Measurements from ENCODE around the gene ZFX.
"Not testable (repeated sequence)": the region's sequence is repeated elsewhere in the genome, so short reads cannot be mapped to it uniquely, and the experiment has no call there.

ZFX gene

DNA sequence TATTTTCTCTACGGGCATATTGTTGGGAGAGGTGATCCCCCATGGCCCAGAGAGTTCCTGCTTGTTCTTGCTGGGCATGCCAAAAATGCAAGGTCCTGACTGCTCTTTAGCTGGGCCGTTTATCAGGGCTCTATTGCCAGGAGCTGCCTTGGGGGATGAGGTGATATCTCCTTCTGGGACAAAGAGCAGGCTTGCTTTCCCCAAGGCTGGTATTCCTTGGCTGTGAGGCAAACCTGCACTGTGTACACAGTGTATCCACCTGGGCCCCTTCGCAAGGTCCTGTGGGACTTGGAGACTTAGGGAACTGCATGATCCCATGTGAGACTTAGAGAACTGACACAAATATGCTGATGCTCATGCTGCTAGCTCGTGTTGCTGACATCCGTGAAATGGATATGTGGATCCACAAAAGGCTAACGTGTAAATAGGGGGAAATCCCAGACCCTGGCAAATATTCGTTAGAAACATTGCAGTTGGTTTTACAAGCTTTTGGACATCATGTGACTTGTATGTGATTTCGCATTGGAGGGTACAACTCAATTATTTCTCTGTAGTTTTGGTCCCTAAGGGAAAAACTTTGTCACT, 24.4 kb upstream of the ZFX start:
- no peaks in the 10 kb centered on the region for H3F3A ChIP-seq (ENCODE audit: low read depth)
- TF ChIP-seq, protein P1, sequence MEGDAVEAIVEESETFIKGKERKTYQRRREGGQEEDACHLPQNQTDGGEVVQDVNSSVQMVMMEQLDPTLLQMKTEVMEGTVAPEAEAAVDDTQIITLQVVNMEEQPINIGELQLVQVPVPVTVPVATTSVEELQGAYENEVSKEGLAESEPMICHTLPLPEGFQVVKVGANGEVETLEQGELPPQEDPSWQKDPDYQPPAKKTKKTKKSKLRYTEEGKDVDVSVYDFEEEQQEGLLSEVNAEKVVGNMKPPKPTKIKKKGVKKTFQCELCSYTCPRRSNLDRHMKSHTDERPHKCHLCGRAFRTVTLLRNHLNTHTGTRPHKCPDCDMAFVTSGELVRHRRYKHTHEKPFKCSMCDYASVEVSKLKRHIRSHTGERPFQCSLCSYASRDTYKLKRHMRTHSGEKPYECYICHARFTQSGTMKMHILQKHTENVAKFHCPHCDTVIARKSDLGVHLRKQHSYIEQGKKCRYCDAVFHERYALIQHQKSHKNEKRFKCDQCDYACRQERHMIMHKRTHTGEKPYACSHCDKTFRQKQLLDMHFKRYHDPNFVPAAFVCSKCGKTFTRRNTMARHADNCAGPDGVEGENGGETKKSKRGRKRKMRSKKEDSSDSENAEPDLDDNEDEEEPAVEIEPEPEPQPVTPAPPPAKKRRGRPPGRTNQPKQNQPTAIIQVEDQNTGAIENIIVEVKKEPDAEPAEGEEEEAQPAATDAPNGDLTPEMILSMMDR (conservative IDR thresholded peaks at IDR 0.05; ENCODE audit: low read length), result no peak
- no peak for TF ChIP-seq EZH2phosphoT487 (IDR thresholded peaks at IDR 0.05; ENCODE audit: borderline replicate concordance)
- H3K4me2 ChIP-seq (ENCODE audit: low read depth, low read length, poor library complexity, severe bottlenecking), result no peak overlapping the region
- H3K9ac ChIP-seq (ENCODE audit: low read depth, low read length, poor library complexity, severe bottlenecking), result no peak overlapping the region
- no peaks in the 10 kb centered on the region for H3K27me3 ChIP-seq (ENCODE audit: insufficient read depth, low read length, poor library complexity, severe bottlenecking)
- no peak overlapping the region for H2AFZ ChIP-seq (ENCODE audit: low read length)
- no peaks in the 10 kb centered on the region for H3K9me2 ChIP-seq (replicated peaks; ENCODE audit: low read depth, low read length)
- no peaks in the 10 kb centered on the region for H4K20me1 ChIP-seq (ENCODE audit: insufficient read depth, low read length, poor library complexity, severe bottlenecking)
- H3K4me3 ChIP-seq (ENCODE audit: low read length, poor library complexity, severe bottlenecking), result no peak overlapping the region
- H3K79me2 ChIP-seq (ENCODE audit: insufficient read depth, low read length), result no peaks in the 10 kb centered on the region
- no peaks in the 10 kb centered on the region for H3K36me3 ChIP-seq (ENCODE audit: insufficient read depth, low read length)
- H3K9me3 ChIP-seq (ENCODE audit: insufficient read depth, low read depth, low read length), result no peaks in the 10 kb centered on the region
- H3K4me1 ChIP-seq (ENCODE audit: insufficient read depth, low read length, poor library complexity, severe bottlenecking), result no peaks in the 10 kb centered on the region

DNA sequence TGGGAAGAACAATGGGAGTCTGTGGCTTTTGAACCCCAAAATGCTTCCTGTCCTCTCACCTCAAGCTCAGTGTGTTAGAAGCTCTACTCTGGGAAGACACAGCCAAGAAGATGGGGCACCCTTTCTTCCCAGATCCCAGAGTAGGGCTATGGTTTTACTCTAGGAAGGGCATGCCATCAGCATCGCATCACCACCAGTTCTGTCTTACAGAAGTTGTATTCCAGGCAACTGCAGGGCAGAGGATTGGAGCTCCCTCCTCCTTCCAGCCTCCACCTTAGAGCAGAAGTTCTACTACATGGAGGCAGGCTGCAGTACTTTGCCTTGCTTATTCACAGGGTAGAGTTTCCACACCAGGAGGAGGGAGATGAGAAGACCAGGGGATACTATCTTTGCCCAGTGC, 18.1 kb upstream of the ZFX start:
- TF ChIP-seq EZH2phosphoT487 (IDR thresholded peaks at IDR 0.05; ENCODE audit: borderline replicate concordance), result no peak
- TF ChIP-seq, protein P1 (conservative IDR thresholded peaks at IDR 0.05; ENCODE audit: low read length), result no peak
- no peaks in the 10 kb centered on the region for H3K36me3 ChIP-seq (ENCODE audit: insufficient read depth, low read length)
- no peak overlapping the region for H3K4me2 ChIP-seq (ENCODE audit: low read depth, low read length, poor library complexity, severe bottlenecking)
- H3K9me2 ChIP-seq (replicated peaks; ENCODE audit: low read depth, low read length), result no peaks in the 10 kb centered on the region
- no peak overlapping the region for H2AFZ ChIP-seq (ENCODE audit: low read length)
- no peaks in the 10 kb centered on the region for H3K27me3 ChIP-seq (ENCODE audit: insufficient read depth, low read length, poor library complexity, severe bottlenecking)
- no peaks in the 10 kb centered on the region for H3K9me3 ChIP-seq (ENCODE audit: insufficient read depth, low read depth, low read length)
- no peaks in the 10 kb centered on the region for H3K79me2 ChIP-seq (ENCODE audit: insufficient read depth, low read length)
- no peaks in the 10 kb centered on the region for H4K20me1 ChIP-seq (ENCODE audit: insufficient read depth, low read length, poor library complexity, severe bottlenecking)
- no peaks in the 10 kb centered on the region for H3K4me1 ChIP-seq (ENCODE audit: insufficient read depth, low read length, poor library complexity, severe bottlenecking)
- no peaks in the 10 kb centered on the region for H3F3A ChIP-seq (ENCODE audit: low read depth)
- H3K9ac ChIP-seq (ENCODE audit: low read depth, low read length, poor library complexity, severe bottlenecking), result no peak overlapping the region
- H3K4me3 ChIP-seq (ENCODE audit: low read length, poor library complexity, severe bottlenecking), result no peak overlapping the region

DNA sequence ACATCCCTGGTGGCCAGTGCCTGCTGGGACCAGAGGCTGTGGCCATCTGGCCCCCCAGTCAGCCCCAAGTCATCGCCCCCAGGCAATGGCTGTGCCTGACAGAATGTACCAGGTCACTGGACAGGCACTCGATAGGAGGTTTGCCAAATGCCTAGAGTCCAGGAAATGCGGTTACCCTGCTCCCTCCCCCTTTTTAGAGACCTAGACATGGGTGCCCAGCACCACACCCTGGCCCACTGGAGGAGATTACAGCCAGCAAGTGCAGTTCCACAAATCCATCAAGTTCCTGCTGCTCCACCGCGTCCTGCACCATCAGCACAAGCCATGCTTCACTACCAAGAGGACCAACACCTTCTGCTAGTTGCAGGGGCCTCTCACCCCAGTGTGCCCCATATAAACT, 16.2 kb upstream of the ZFX start:
- H3F3A ChIP-seq (ENCODE audit: low read depth), result no peaks in the 10 kb centered on the region
- no peaks in the 10 kb centered on the region for H3K27me3 ChIP-seq (ENCODE audit: insufficient read depth, low read length, poor library complexity, severe bottlenecking)
- H3K79me2 ChIP-seq (ENCODE audit: insufficient read depth, low read length), result no peaks in the 10 kb centered on the region
- no peaks in the 10 kb centered on the region for H3K4me1 ChIP-seq (ENCODE audit: insufficient read depth, low read length, poor library complexity, severe bottlenecking)
- H4K20me1 ChIP-seq (ENCODE audit: insufficient read depth, low read length, poor library complexity, severe bottlenecking), result no peaks in the 10 kb centered on the region
- H3K4me3 ChIP-seq (ENCODE audit: low read length, poor library complexity, severe bottlenecking), result no peak overlapping the region
- no peak overlapping the region for H2AFZ ChIP-seq (ENCODE audit: low read length)
- TF ChIP-seq, protein P1 (conservative IDR thresholded peaks at IDR 0.05; ENCODE audit: low read length), result no peak
- TF ChIP-seq EZH2phosphoT487 (IDR thresholded peaks at IDR 0.05; ENCODE audit: borderline replicate concordance), result no peak
- no peaks in the 10 kb centered on the region for H3K9me2 ChIP-seq (replicated peaks; ENCODE audit: low read depth, low read length)
- no peaks in the 10 kb centered on the region for H3K9me3 ChIP-seq (ENCODE audit: insufficient read depth, low read depth, low read length)
- H3K36me3 ChIP-seq (ENCODE audit: insufficient read depth, low read length), result no peaks in the 10 kb centered on the region
- H3K9ac ChIP-seq (ENCODE audit: low read depth, low read length, poor library complexity, severe bottlenecking), result no peak overlapping the region
- no peak overlapping the region for H3K4me2 ChIP-seq (ENCODE audit: low read depth, low read length, poor library complexity, severe bottlenecking)

DNA sequence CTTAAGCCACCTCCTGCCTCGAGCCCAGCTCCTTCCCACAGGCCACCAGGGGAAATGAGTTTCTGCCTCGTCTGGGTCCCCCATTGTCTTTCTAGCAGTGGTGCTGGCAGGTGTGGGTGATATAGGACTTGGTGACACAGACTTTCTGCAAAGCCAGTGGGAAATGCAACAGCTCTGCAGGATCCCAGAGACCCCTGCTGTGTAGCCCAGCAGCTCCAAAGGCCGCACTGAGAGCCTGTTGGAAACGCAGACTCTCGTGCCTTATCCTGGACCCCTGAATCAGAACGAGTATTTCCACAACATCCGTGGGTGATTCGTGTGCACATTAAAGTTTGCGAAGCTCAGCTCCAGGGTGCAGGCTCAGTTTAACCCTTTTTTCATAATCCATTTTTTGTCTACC, 13.8 kb upstream of the ZFX start:
- not testable (repeated sequence) for H3K9me3 ChIP-seq (ENCODE audit: insufficient read depth, low read depth, low read length); H3K4me2 ChIP-seq (ENCODE audit: low read depth, low read length, poor library complexity, severe bottlenecking); H3K4me3 ChIP-seq (ENCODE audit: low read length, poor library complexity, severe bottlenecking); H2AFZ ChIP-seq (ENCODE audit: low read length); H3K27me3 ChIP-seq (ENCODE audit: insufficient read depth, low read length, poor library complexity, severe bottlenecking); H3K9me2 ChIP-seq (replicated peaks; ENCODE audit: low read depth, low read length); H3K9ac ChIP-seq (ENCODE audit: low read depth, low read length, poor library complexity, severe bottlenecking); H4K20me1 ChIP-seq (ENCODE audit: insufficient read depth, low read length, poor library complexity, severe bottlenecking); H3K36me3 ChIP-seq (ENCODE audit: insufficient read depth, low read length); H3F3A ChIP-seq (ENCODE audit: low read depth); H3K79me2 ChIP-seq (ENCODE audit: insufficient read depth, low read length); H3K4me1 ChIP-seq (ENCODE audit: insufficient read depth, low read length, poor library complexity, severe bottlenecking)

All from Loucy (cell line).